SK-N-SH treated with all-trans-retinoic acid at 6 μM for 48 hours (cell line): ENCODE measurements around the gene KLHL25.

Experiments
- ATAC-seq: fragments of 200-7000 bp; cut with Tn5 transposase; 3 replicates; pipeline ENCODE4 v1.9.1; 2020; ENCODE audit warnings: mild to moderate bottlenecking, moderate library complexity
- ARNTL ChIP-seq: fragments of 450-650 bp; formaldehyde crosslinking; IDR thresholded peaks from 2 replicates; pipeline ENCODE4 v1.5.0; 2020; ENCODE audit warnings: low read depth, mild to moderate bottlenecking, moderate library complexity, borderline replicate concordance
- CSDC2 ChIP-seq: fragments of 250-450 bp; sonication (Bioruptor Pico); IDR thresholded peaks from 2 replicates; pipeline ENCODE4 v1.5.0; 2020; ENCODE audit warnings: mild to moderate bottlenecking, moderate library complexity
- CSRNP3 ChIP-seq: fragments of 250-450 bp; sonication (Bioruptor Pico); IDR thresholded peaks from 2 replicates; pipeline ENCODE4 v1.5.1; 2021; ENCODE audit warnings: mild to moderate bottlenecking, moderate library complexity
- ESRRG ChIP-seq: fragments of 250-450 bp; sonication (Bioruptor Pico); IDR thresholded peaks from 2 replicates; pipeline ENCODE4 v1.6.1; 2021; ENCODE audit warnings: mild to moderate bottlenecking
- ISL1 ChIP-seq: fragments of 250-450 bp; sonication (Bioruptor Pico); IDR thresholded peaks from 2 replicates; pipeline ENCODE4 v2.1.2; 2022; ENCODE audit warnings: mild to moderate bottlenecking, moderate library complexity
- OSR1 ChIP-seq: fragments of 250-450 bp; sonication (Bioruptor Pico); IDR thresholded peaks from 2 replicates; pipeline ENCODE4 v1.8.0; 2022; ENCODE audit warnings: moderate library complexity, mild to moderate bottlenecking, inconsistent platforms
- PATZ1 ChIP-seq: fragments of 250-450 bp; sonication (Bioruptor Pico); IDR thresholded peaks from 2 replicates; pipeline ENCODE4 v1.8.0; 2020; ENCODE audit warnings: mild to moderate bottlenecking, moderate library complexity, borderline replicate concordance
- POU6F1 ChIP-seq: fragments of 250-450 bp; sonication (Bioruptor Pico); IDR thresholded peaks from 2 replicates; pipeline ENCODE4 v1.8.0; 2021; ENCODE audit warnings: low read depth, mild to moderate bottlenecking, moderate library complexity, borderline replicate concordance
- PPARA ChIP-seq: fragments of 250-450 bp; sonication (Bioruptor Pico); IDR thresholded peaks from 2 replicates; pipeline ENCODE4 v1.5.0; 2020; ENCODE audit warnings: mild to moderate bottlenecking, borderline replicate concordance
- RARB ChIP-seq: fragments of 250-450 bp; sonication (Bioruptor Pico); IDR thresholded peaks from 2 replicates; pipeline ENCODE4 v1.8.0; 2021; ENCODE audit warnings: mild to moderate bottlenecking, moderate library complexity
- SNAI2 ChIP-seq: fragments of 250-450 bp; sonication (Bioruptor Pico); IDR thresholded peaks from 2 replicates; pipeline ENCODE4 v1.5.0; 2020; ENCODE audit warnings: mild to moderate bottlenecking, moderate library complexity
- TCF4 ChIP-seq: fragments of 250-450 bp; sonication (Bioruptor Pico); IDR thresholded peaks from 2 replicates; pipeline ENCODE4 v1.8.0; 2021; ENCODE audit warnings: mild to moderate bottlenecking, moderate library complexity, borderline replicate concordance
- TOX ChIP-seq: fragments of 250-450 bp; sonication (Bioruptor Pico); IDR thresholded peaks from 2 replicates; pipeline ENCODE4 v1.8.0; 2021; ENCODE audit warnings: mild to moderate bottlenecking, moderate library complexity, borderline replicate concordance
- TSHZ2 ChIP-seq: fragments of 250-450 bp; sonication (Bioruptor Pico); IDR thresholded peaks from 2 replicates; pipeline ENCODE4 v1.5.0; 2020; ENCODE audit warnings: mild to moderate bottlenecking, moderate library complexity
- ZC3H10 ChIP-seq: fragments of 250-450 bp; sonication (Bioruptor Pico); IDR thresholded peaks from 2 replicates; pipeline ENCODE4 v1.5.1; 2021; ENCODE audit warnings: mild to moderate bottlenecking, moderate library complexity
- ZFP3 ChIP-seq: fragments of 250-450 bp; sonication (Bioruptor Pico); IDR thresholded peaks from 2 replicates; pipeline ENCODE4 v1.5.0; 2020; ENCODE audit warnings: mild to moderate bottlenecking, moderate library complexity
- ZFP30 ChIP-seq: fragments of 450-650 bp; formaldehyde crosslinking; IDR thresholded peaks from 2 replicates; pipeline ENCODE4 v1.5.0; 2022; ENCODE audit warnings: mild to moderate bottlenecking, moderate library complexity
- ZNF70 ChIP-seq: fragments of 450-650 bp; formaldehyde crosslinking; IDR thresholded peaks from 2 replicates; pipeline ENCODE4 v1.5.0; 2020; ENCODE audit warnings: mild to moderate bottlenecking, moderate library complexity
- ZNF8 ChIP-seq: fragments of 450-650 bp; formaldehyde crosslinking; IDR thresholded peaks from 2 replicates; pipeline ENCODE4 v1.5.0; 2020; ENCODE audit warnings: mild to moderate bottlenecking, moderate library complexity

Gene KLHL25

GRCh38 chr15:85838655-85839054 lies 43.9 kb upstream of the KLHL25 start:
- TF ChIP-seq TOX (CRISPR knock-in tag) (no peak), POU6F1 (CRISPR knock-in tag) (no peak), RARB (CRISPR knock-in tag) (no peak), TSHZ2 (CRISPR knock-in tag) (no peak), ZNF8 (CRISPR knock-in tag) (no peak), PPARA (CRISPR knock-in tag) (no peak)
- no peak for ATAC-seq

- no peak for ATAC-seq
- TF ChIP-seq TCF4 (no peak), ESRRG (no peak), ZNF8 (CRISPR knock-in tag) (no peak)
Observed at GRCh38 chr15:85837881-85838280, 43.2 kb upstream of the KLHL25 start.

- no peak for TF ChIP-seq ZNF8 (CRISPR knock-in tag)
- no peak for TF ChIP-seq ZNF70 (CRISPR knock-in tag)
- no peak for TF ChIP-seq TSHZ2 (CRISPR knock-in tag)
- TF ChIP-seq POU6F1 (CRISPR knock-in tag), result no peak
- TF ChIP-seq PATZ1 (CRISPR knock-in tag), result no peak
- TF ChIP-seq ARNTL (CRISPR knock-in tag), result no peak
- no peak for TF ChIP-seq OSR1 (CRISPR knock-in tag)
- no peak for ATAC-seq
Observed at GRCh38 chr15:85837011-85837433, 42.3 kb upstream of the KLHL25 start.

GRCh38 chr15:85834651-85835050 lies 39.9 kb upstream of the KLHL25 start:
- TF ChIP-seq ARNTL (CRISPR knock-in tag), result no peak
- TF ChIP-seq ZFP30, result no peak
- TF ChIP-seq ZFP3, result no peak
- TF ChIP-seq, all 23 proteins: peak for 0
- no peak for ATAC-seq

GRCh38 chr15:85832394-85832793 lies 37.7 kb upstream of the KLHL25 start:
- no peak for ATAC-seq
- TF ChIP-seq SNAI2 (no peak), ISL1 (no peak), ZC3H10 (CRISPR knock-in tag) (no peak), OSR1 (CRISPR knock-in tag) (no peak), ZNF8 (CRISPR knock-in tag) (no peak), CSDC2 (CRISPR knock-in tag) (no peak), TSHZ2 (CRISPR knock-in tag) (no peak), ARNTL (CRISPR knock-in tag) (no peak), ZFP30 (no peak), ESRRG (no peak), CSRNP3 (CRISPR knock-in tag) (no peak), RARB (CRISPR knock-in tag) (no peak)
